Ovary (tissue), 9 donors: ENCODE results near the gene ARID5A. TPM values are rescaled to one million over a fixed set of nuclear protein-coding genes. Genes with fewer than 3 reads are reported as not detected.
A peak's percentile ranks its signal among the peaks of the same experiment; 100 is the strongest.

Experiments used
- DNase-seq, 5 donors: peaks; one replicate each; pipeline ENCODE4 v3.0.0-alpha.2; 2019 to 2020
- H3K27ac ChIP-seq, 2 donors: fragments of 200-600 bp; one replicate each; pipeline versions ENCODE4 v1.5.1 to v1.8.0; 2019 to 2022
- H3K27me3 ChIP-seq: fragments of 200-600 bp; one replicate; pipeline ENCODE4 v1.8.0; 2022
- H3K36me3 ChIP-seq: fragments of 200-600 bp; sonication (generic); one replicate; pipeline ENCODE4 v1.5.1; 2019
- H3K4me1 ChIP-seq: one replicate; pipeline ENCODE4 v1.8.1; 2013; ENCODE audit warnings: mild to moderate bottlenecking, moderate library complexity; ENCODE audit not compliant: insufficient read depth
- H3K4me3 ChIP-seq: fragments of 200-600 bp; sonication (generic); one replicate; pipeline ENCODE4 v1.5.1; 2017
- H3K9me3 ChIP-seq, 2 donors: fragments of 200-600 bp in 1 of 2; sonication (generic) in 1 of 2; one replicate each; pipeline versions ENCODE4 v1.5.1 to v1.8.1; 2013 to 2019; ENCODE audit warnings: mild to moderate bottlenecking in 1 of 2, moderate library complexity in 1 of 2
- EP300 ChIP-seq: sonication (generic); formaldehyde crosslinking; IDR thresholded peaks from one replicate; pipeline ENCODE4 v1.6.1; 2017; ENCODE audit warnings: antibody characterized with exemption
- POLR2A ChIP-seq: fragments of 450-650 bp; IDR thresholded peaks from one replicate; pipeline ENCODE4 v1.6.1; 2017; ENCODE audit warnings: antibody characterized with exemption, mild to moderate bottlenecking, moderate library complexity
- WGBS, 3 donors: extraction: QIAGEN DNeasy Blood & Tissue Kit in 1 of 3; methylation state at CpG; one replicate each; pipeline versions ENCODE4 v1.1.5 to v1.1.7; 2013 to 2017; 5-methylcytosine and 5-hydroxymethylcytosine counted together
- intact Hi-C, 4 donors: fragments of 100-400 bp; cut with DNase I; formaldehyde crosslinking; loops; one replicate each; pipeline versions ENCODE4 v1.11.0 to v1.15.1; 2022 to 2023
- polyA plus RNA-seq, 2 donors: library from polyadenylated mRNA; stranded (reverse); fragments of 200-250 nt in 1 of 2; fragments of 350-450 nt in 1 of 2; fragmentation: Illumina TruSeq in 1 of 2; extraction: RNeasy Lipid Tissue Mini Kit (QIAGEN cat#74804) in 1 of 2; gene quantifications; one replicate each; pipeline ENCODE4 v1.2.3, GENCODE V29; 2013 to 2014
- total RNA-seq, 7 donors: library from RNA; depleted of rRNA in 2 of 7; stranded (reverse); fragments of >200 nt in 2 of 7; fragmentation: NEBNext Ultra II Directional in 3 of 7; extraction: Animal tissue kit (Norgen Biotek cat#: 25700) in 3 of 7; gene quantifications; one replicate each; pipeline versions ENCODE4 v1.1.0 to v1.2.4, GENCODE V29; 2016 to 2023
- TF ChIP-seq, protein P1 (sequence below), 3 donors: fragments of 450-650 bp in 2 of 3; fragments of 200-600 bp in 1 of 3; IDR thresholded peaks; one replicate each; pipeline versions ENCODE4 v1.5.1 to v1.8.0; 2016 to 2022; ENCODE audit warnings: antibody characterized with exemption in 3 of 3, mild to moderate bottlenecking in 1 of 3
- donor health status: DM: no; HTN: no; CAD: no; lungs with moderate emphysema.
- donor health status: DM: no; HTN: no; CAD: no.
- donor health status: Bipolar disorder and iron deficiency.
- donor health status: DM: yes; HTN: yes; CAD: no.
- donor health status: DM: no; HTN: no; CAD: no.
- donor health status: DM: yes; HTN: yes; CAD: no.

The ARID5A gene
- total and polyA plus RNA-seq, 9 donors = 1.5 to 46.1 (median 17.1) TPM

DNA sequence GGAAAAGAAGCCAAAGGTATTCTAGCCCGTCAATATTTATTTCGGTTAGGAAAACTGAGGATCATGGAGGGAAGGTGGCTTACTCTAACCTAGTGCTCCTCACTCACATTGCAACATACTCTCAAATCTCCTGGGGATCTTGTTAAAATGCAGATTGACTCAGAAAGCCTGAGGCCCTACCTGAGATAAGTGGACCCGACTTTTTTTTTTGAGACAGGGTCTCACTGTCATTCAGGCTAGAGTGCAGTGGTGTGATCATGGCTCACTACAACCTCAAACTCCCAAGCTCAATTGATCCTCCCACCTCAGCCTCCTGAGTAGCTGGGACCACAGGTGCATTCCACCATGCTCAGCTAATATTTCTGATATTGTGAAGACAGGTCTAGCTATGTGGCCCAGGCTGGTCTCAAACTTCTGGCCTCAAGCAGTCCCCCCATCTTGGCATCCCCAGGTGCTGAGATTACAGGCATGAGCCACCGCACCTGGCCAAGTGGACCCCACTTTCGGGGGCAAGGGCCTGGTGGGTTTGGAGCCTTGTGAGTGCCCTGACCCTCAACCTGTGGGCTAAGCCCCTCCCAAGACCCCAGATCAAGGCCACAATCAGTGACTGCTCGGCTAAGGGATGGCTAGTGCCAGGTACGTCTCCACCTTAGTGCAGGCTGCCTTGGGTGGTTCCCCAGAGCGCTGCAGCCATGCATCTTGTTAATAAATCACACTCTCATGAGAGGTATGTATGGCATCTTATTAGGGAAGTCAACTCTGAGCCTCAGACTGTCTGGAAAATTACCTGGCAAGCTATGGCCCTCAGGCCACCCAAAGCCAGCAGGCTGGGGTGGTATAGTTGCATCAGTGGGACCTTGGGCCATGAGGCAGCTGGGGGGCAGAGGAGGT lies 30.3 kb upstream of the ARID5A start:
- Histone ChIP-seq H3K27ac (no peak overlapping the region), H3K27me3 (no peaks in the 10 kb centered on the region), H3K4me1 (peaks cover 4% of the 10 kb centered on the region), H3K9me3 (no peaks in the 10 kb centered on the region), H3K36me3 (no peaks in the 10 kb centered on the region), H3K4me3 (no peak overlapping the region)
- intact Hi-C loops = loop anchor here (2.0 to 10.0 kb wide), 5 partner anchors 99 to 501 kb away; partner anchors contain the start of gene ASTL (in 3 of the 4)
- no peak for TF ChIP-seq EP300
- TF ChIP-seq POLR2A = no peak
- TF ChIP-seq, protein P1, sequence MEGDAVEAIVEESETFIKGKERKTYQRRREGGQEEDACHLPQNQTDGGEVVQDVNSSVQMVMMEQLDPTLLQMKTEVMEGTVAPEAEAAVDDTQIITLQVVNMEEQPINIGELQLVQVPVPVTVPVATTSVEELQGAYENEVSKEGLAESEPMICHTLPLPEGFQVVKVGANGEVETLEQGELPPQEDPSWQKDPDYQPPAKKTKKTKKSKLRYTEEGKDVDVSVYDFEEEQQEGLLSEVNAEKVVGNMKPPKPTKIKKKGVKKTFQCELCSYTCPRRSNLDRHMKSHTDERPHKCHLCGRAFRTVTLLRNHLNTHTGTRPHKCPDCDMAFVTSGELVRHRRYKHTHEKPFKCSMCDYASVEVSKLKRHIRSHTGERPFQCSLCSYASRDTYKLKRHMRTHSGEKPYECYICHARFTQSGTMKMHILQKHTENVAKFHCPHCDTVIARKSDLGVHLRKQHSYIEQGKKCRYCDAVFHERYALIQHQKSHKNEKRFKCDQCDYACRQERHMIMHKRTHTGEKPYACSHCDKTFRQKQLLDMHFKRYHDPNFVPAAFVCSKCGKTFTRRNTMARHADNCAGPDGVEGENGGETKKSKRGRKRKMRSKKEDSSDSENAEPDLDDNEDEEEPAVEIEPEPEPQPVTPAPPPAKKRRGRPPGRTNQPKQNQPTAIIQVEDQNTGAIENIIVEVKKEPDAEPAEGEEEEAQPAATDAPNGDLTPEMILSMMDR (IDR thresholded peaks at IDR 0.05) = no peak
- no peak for DNase-seq
- WGBS, 3 donors = 92 to 96% (median 92%) methylated on average over 8 of the region's 8 CpGs

DNA sequence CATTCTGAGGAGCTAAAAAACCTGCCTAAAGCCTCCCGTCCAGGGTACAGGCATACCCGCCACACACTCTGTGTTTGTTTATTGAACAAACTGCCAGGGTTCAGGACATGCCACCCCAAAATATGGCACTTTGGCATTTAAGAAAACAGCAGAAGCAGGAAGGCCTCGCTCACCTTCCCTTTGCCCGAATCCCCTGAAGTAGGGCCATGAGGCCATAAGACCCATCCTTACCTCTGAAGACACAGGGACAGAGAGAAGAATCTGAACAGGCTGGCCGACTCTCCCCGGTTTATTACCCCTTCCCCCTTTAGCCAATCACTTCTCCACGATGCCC lies 29.7 kb upstream of the ARID5A start:
- WGBS, 3 donors = 93 to 96% (median 96%) methylated on average over 7 of the region's 7 CpGs
- TF ChIP-seq EP300 (no peak), POLR2A (no peak)
- TF ChIP-seq, protein P1 (IDR thresholded peaks at IDR 0.05) = no peak
- no peaks in the 10 kb centered on the region for H3K36me3 ChIP-seq
- no peaks in the 10 kb centered on the region for H3K27me3 ChIP-seq
- no peak overlapping the region for H3K27ac ChIP-seq
- peaks cover 4% of the 10 kb centered on the region for H3K4me1 ChIP-seq
- H3K4me3 ChIP-seq = no peak overlapping the region
- intact Hi-C loops = loop anchor here (2.0 to 10.0 kb wide), 5 partner anchors 100 to 502 kb away; partner anchors contain the start of gene ASTL (in 3 of the 4)
- no peak for DNase-seq
- H3K9me3 ChIP-seq = no peaks in the 10 kb centered on the region

DNA sequence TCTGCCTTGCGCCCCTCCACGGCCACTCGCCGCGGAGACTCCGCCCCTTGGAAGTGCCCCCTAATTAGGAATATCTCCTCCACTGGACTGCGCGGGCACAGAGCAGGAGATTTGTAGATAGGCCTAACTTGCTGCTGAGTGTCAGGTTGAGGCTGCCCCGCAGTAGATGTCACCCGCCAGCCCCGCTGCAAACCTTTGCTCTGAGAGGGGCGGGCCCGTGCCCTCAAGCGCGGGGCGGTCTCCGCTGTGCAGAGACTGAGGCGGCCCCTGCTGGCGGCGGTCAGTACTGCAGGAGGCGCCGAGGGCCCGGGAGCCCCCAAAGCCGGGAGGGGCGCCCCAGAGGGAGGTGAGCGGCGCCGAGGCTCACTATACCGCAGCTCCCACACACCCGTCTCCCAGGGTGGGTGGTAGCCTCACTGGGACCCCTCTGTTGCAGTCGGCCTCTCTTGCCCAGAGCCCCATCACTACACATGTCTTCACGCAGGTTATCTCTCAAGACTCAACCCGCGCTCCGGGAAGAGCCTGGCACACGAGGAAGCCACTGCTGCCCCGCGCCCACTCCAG lies 28.5 kb upstream of the ARID5A start:
- Histone ChIP-seq H3K4me3 (peak overlapping the region; percentile 6), H3K4me1 (peaks cover 2% of the 10 kb centered on the region), H3K36me3 (no peaks in the 10 kb centered on the region), H3K27me3 (no peaks in the 10 kb centered on the region), H3K27ac (no peak overlapping the region), H3K9me3 (no peaks in the 10 kb centered on the region)
- intact Hi-C loops = loop anchor here (2.0 to 10.0 kb wide), 5 partner anchors 101 to 503 kb away; partner anchors contain the start of gene ASTL (in 3 of the 4)
- DNase-seq = peak; percentile 55 to 83 (median 73)
- TF ChIP-seq EP300 (no peak), POLR2A (no peak)
- TF ChIP-seq, protein P1 (IDR thresholded peaks at IDR 0.05) = peak; percentile 92 to 98 (median 95)
- WGBS, 3 donors = 3 to 16% (median 4%) methylated on average over 12 to 38 of the region's 38 CpGs

GRCh38 chr2:96508521-96509113 lies 27.9 kb upstream of the ARID5A start:
- no peak overlapping the region for H3K27ac ChIP-seq
- no peaks in the 10 kb centered on the region for H3K36me3 ChIP-seq
- no peak for TF ChIP-seq POLR2A
- TF ChIP-seq, protein P1 (IDR thresholded peaks at IDR 0.05) = no peak
- no peak for TF ChIP-seq EP300
- peaks cover 2% of the 10 kb centered on the region for H3K4me1 ChIP-seq
- intact Hi-C loops = loop anchor here (5.0 to 10.0 kb wide), 4 partner anchors 101 to 504 kb away; partner anchors contain the start of gene ASTL (in 3 of the 4)
- no peak overlapping the region for H3K4me3 ChIP-seq
- WGBS, 3 donors = 54 to 78% (median 57%) methylated on average over 9 to 26 of the region's 26 CpGs
- DNase-seq = no peak
- no peaks in the 10 kb centered on the region for H3K9me3 ChIP-seq
- H3K27me3 ChIP-seq = no peaks in the 10 kb centered on the region
